HG02642 (cell line): ENCODE data around the gene SLC8A1.
A peak's percentile ranks its signal among the peaks of the same experiment; 100 is the strongest.

ENCODE experiments used
- ATAC-seq: cut with Tn5 transposase; IDR thresholded peaks from one replicate; pipeline ENCODE4 v1.9.1; 2021; ENCODE audit warnings: mild to moderate bottlenecking; ENCODE audit not compliant: unreplicated experiment, poor library complexity

SLC8A1 gene

DNA sequence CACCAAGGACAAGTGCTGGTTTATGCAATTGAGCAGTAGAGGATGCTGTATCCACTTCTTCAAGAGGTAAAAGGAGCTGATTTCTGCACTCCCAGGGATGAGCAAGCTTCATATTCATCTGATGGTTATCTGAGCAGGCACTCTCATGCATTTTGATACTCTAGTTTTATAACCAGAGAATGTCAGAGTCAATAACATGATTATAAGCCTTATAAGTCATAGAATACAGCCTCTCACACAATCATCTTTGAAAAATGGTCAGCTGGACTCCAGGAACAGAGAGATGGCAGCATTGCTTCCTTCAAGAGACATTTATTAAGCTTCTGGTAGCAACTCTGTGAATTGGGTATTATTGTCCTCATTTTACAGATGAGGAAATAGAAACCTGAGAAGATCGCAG is 167.1 kb downstream of the SLC8A1 start:
- no peak for ATAC-seq

GRCh38 chr2:40283111-40283909 is 168.6 kb downstream of the SLC8A1 start:
- ATAC-seq: no peak

DNA sequence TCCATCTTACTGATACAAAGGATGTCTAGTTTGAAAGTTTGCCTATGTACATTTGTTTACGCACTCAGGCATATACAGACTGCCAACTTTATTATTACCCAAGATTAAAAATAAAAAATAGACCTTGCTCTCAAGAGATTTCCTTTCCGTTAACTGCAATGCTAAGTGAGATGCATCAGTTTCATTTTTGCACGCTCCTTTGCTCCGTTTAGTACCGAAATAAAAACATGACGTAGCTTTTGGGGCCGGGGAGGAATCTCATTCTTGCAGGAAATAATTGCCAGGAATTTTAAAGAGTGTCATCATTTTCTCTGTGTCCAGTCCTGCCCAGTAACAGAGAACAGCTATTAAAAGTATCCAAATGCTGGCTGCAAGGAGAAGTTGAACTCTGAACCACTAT is 169.5 kb downstream of the SLC8A1 start:
- no peak for ATAC-seq

DNA sequence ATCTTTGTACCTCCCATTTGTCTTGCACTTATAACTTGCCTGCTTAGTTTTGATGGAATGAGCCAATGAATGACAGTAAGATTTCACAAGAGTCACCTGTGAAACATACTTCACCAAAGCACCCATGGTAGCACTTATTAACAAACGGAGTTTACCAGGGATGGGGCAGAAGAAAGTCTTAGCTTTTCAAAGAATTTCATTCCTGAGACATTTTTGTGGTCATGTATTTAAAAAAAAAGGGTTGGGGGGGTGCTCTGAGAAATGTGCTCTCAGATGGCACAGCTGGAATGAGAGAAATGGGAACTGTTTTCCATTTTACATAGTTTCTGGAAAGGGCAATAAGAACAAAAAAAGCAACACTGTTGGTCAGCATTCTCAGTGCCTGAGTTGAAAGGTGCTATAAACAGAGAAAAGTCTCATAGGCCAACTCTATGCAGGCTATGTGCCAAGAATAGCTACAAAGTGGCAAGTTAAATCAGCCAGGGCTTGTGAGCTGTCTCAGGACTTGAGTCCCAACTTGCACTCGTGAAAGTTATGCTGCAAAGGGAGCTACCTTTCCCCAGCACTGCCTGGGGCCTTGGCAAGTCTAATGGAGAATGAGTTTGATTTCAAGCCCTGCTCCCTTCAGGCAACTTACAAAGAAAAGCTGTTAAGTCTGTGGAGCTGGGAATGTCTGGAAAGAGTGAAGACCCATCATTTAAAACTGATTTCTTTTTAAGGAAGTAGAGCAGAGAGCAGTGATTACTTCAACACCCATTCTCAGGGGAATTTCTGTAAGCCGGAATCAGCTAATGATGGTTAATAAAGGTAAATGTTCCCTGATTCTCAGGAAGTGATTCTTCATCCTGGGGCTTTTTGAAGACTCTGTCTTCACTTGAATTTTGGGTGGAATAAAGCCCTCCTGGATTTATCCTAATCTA is 170.6 kb downstream of the SLC8A1 start:
- peak; percentile 68 for ATAC-seq

- ATAC-seq: no peak
These were observed 172.4 kb downstream of the SLC8A1 start for GRCh38 chr2:40279482-40279881.

- no peak for ATAC-seq
These were observed 172.9 kb downstream of the SLC8A1 start for GRCh38 chr2:40279001-40279400.

DNA sequence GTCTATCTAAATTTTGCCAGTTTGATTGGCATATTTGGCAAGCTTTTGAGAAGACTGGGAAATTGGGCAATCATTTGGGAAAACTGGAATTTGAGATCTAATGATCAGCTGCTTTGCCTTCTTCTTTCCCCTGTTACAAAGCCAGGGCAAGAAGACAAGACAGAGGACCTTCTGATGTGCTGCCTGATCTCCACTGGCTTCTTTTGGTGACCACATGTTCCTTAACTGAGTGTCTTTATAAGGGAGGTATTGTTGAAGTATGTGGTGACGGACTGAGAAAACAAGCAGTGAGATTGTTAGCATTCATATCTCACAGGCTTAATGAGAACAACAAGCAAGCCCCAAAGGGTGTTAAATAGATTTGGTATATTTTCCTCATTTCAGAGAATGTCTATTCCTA is 175.8 kb downstream of the SLC8A1 start:
- no peak for ATAC-seq

GRCh38 chr2:40274270-40274669 is 177.6 kb downstream of the SLC8A1 start:
- no peak for ATAC-seq

- ATAC-seq: no peak
These were observed 178.1 kb downstream of the SLC8A1 start for GRCh38 chr2:40273734-40274182.

DNA sequence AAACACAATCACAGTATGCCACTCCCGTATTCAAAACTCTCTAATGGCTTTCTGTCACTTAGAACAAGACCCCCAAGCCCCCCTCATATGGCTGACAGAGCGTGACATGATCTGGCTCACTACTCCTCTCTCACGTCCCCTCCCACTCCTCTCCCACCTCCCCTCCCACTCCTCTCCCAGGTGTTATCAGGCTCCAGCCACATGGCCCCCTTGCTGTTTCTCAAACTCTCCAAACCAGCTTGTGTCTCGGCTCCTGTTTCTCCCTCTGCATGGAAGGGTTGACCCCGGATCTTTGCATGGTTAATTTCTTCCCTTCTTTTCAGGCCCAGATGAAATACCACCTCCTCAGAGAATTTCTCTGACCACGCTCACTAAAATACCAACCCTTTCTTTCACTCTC is 180.8 kb downstream of the SLC8A1 start:
- ATAC-seq: no peak

- ATAC-seq: no peak
These were observed 181.5 kb downstream of the SLC8A1 start for GRCh38 chr2:40270372-40270771.

- ATAC-seq: no peak
These were observed 183.3 kb downstream of the SLC8A1 start for GRCh38 chr2:40268566-40268965.

- no peak for ATAC-seq
These were observed 185.7 kb downstream of the SLC8A1 start for GRCh38 chr2:40266201-40266600.

DNA sequence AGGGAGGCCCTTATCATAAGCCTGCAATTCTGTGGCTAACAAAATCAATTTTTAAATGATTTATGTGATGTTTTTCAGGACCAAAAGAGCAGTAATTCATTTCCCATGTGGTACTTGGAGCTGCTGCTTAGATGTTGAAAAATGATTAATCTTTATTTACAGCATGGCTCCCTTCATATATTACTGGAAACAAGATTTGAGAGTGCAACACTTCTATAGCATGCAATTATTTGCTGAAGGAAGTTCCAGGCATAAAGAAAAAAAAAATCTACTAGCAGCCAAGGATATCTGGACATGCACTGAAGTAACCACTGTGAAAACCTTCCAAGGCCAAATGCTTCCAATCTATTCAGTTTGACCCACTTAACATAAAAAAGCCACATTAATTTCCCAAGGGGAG is 186.3 kb downstream of the SLC8A1 start:
- ATAC-seq: no peak

DNA sequence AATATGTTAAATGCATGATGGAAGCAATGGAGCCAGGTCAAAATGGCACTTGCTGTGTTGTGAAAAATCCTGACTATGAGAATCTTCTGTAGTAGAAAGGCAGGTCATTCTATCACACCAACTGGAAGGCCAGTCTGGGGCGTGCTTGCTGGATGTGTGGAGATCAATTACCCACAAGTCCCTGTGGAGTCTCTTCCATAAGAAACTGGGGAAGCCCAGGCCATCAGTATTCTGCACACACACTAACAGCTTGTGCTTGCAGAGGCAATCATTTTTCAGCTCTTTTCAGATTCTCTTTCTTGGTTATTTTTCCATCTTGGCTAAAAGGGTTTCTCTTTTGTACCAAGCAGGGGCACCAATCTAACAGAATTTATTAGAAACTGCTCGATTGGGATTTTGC is 190.8 kb downstream of the SLC8A1 start:
- no peak for ATAC-seq

DNA sequence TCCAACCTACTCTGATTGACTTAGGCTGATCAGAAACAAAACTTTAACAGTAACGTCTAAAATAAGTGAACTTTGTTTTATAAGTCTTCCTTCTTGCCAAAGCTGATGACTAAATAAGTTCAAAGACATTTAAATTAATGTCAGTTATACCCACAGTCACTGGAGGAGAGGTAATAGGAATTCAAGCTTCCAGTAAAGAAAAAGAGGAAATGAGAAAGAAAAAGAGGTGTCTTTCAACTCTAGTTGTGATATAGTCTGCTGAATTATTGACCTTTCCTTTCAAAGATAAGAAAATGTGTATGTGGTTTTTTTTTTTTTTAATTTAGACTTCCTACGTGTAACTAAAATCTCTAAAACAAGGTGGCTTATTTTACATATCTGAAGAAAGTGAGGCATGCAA is 191.5 kb downstream of the SLC8A1 start:
- ATAC-seq: no peak

DNA sequence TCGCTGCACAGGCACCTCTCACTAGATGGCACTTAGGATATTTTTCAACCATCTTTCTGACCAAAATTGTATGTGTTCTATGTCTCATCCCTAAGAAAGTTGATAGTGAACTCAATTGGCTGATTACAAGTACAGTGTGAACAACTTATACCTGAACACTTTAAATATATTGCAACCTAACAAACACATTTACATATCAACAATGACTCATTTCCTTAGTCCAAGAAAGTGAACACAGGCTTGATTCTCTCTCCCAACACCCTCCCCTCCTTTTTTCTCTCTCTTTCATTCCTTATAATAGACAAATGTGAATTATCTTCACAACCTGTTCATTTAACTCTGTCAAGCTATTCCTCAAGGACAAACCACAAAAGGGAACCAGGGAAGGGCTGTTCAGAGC is 192.0 kb downstream of the SLC8A1 start:
- ATAC-seq: no peak

DNA sequence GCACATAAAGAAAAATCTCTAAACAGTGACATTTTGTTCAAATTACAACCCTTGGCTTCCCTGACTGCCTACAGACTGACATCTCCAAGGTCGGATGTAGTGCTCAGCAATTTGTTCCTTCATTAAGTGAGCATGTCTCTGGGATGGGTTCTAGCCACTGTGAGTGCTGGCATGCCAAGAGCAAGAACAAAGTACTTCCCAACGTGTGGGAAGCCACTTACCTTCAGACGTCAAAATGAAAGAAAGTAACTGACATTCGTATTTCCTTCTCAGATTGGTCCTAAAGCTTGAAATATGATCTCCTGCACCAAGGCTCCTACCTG is 193.8 kb downstream of the SLC8A1 start:
- no peak for ATAC-seq

- ATAC-seq: no peak
These were observed 194.4 kb downstream of the SLC8A1 start for GRCh38 chr2:40257340-40258134.

DNA sequence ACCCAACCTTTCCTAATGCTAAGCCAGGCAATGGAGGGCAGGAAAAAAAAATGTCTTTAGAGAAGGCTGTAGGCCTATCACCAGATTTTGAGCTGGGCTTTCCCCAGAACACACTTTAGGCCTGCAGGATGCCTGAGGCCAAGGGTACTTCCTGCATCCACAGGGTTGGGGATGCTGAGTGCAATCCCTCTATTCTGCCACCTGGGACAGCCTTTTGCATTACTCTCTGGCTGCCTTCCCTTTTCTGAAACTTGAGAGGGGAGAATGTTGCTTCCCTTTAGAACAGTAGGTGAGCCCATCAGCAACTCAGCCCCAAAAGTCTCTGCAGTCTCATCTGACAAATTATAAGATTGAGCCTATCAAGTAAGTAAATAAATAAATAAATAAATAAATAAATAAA is 195.2 kb downstream of the SLC8A1 start:
- ATAC-seq: no peak

- no peak for ATAC-seq
These were observed 195.9 kb downstream of the SLC8A1 start for GRCh38 chr2:40256008-40256407.
